H1 (cell line): ENCODE measurements around the gene MYL6. TPM values are rescaled to one million over a fixed set of nuclear protein-coding genes. Genes with fewer than 3 reads are reported as not detected.

ENCODE experiments used
- CBX5 ChIP-seq: fragments of 300-800, 300-1000 bp; sonication (generic); IDR thresholded peaks from 2 replicates; pipeline ENCODE4 v1.7.1; 2016; ENCODE audit warnings: antibody characterized with exemption, low read length, low read depth
- CBX8 ChIP-seq: fragments of 300-800, 300-1000 bp; sonication (generic); IDR thresholded peaks from 2 replicates; pipeline ENCODE4 v1.7.1; 2016; ENCODE audit warnings: low read depth, low read length, borderline replicate concordance
- CHD1 ChIP-seq: IDR thresholded peaks from 2 replicates; pipeline ENCODE4 v1.6.1; 2012; ENCODE audit warnings: low read depth, low read length, improper control_type of control experiment
- CREB1 ChIP-seq: IDR thresholded peaks from 2 replicates; pipeline ENCODE4 v1.6.1; 2012; ENCODE audit warnings: inconsistent platforms
- EZH2 ChIP-seq: fragments of 200-600 bp; sonication (generic); IDR thresholded peaks from 2 replicates; pipeline ENCODE4 v1.7.1; 2012; ENCODE audit warnings: low read depth, mild to moderate bottlenecking, moderate library complexity, low read length, inconsistent platforms; ENCODE audit not compliant: severe bottlenecking
- HDAC2 ChIP-seq, 2 experiments: fragments of 300-600 bp in 1 of 2; sonication (generic) in 1 of 2; IDR thresholded peaks; 2 replicates each; pipeline ENCODE4 v1.6.1; 2011 to 2012; ENCODE audit warnings: low read depth in 2 of 2, low read length in 2 of 2, mild to moderate bottlenecking in 2 of 2, moderate library complexity in 2 of 2, borderline replicate concordance in 1 of 2, inconsistent platforms in 1 of 2
- HDAC6 ChIP-seq: IDR thresholded peaks from one replicate; pipeline ENCODE4 v1.7.1; 2012; ENCODE audit warnings: low read depth, mild to moderate bottlenecking, inconsistent platforms, low read length, moderate library complexity
- JUND ChIP-seq: IDR thresholded peaks from 2 replicates; pipeline ENCODE4 v1.6.1; 2011; ENCODE audit warnings: mild to moderate bottlenecking, improper control_type of control experiment, low read length
- KDM5A ChIP-seq: fragments of 200-600 bp; IDR thresholded peaks from 2 replicates; pipeline ENCODE4 v1.7.1; 2012; ENCODE audit warnings: mild to moderate bottlenecking, low read length, inconsistent platforms, mixed read lengths
- MAFK ChIP-seq: IDR thresholded peaks from 2 replicates; pipeline ENCODE4 v1.6.1; 2012; ENCODE audit warnings: low read depth, mild to moderate bottlenecking, improper control_type of control experiment, low read length
- NRF1 ChIP-seq: IDR thresholded peaks from 2 replicates; pipeline ENCODE4 v1.6.1; 2011; ENCODE audit warnings: mild to moderate bottlenecking, low read depth, low read length, improper control_type of control experiment
- POLR2A ChIP-seq, 2 experiments: IDR thresholded peaks; 1 replicate in 1 of 2; 2 replicates in 1 of 2; pipeline ENCODE4 v1.6.1; 2011; ENCODE audit warnings: low read depth in 2 of 2, low read length in 2 of 2, mild to moderate bottlenecking in 2 of 2; ENCODE audit errors: control extremely low read depth in 1 of 2
- POU5F1 ChIP-seq: IDR thresholded peaks from 2 replicates; pipeline ENCODE4 v1.6.1; 2011; ENCODE audit warnings: low read depth, mild to moderate bottlenecking, low read length, moderate library complexity
- RFX5 ChIP-seq: IDR thresholded peaks from 2 replicates; pipeline ENCODE4 v1.6.1; 2011; ENCODE audit warnings: low read depth, low read length, improper control_type of control experiment, borderline replicate concordance
- SAP30 ChIP-seq: fragments of 300-600 bp; sonication (generic); IDR thresholded peaks from 2 replicates; pipeline ENCODE4 v1.7.1; 2012; ENCODE audit warnings: low read length, moderate library complexity, mild to moderate bottlenecking, inconsistent platforms; ENCODE audit not compliant: insufficient read depth, insufficient replicate concordance
- SIN3A ChIP-seq, 2 experiments: IDR thresholded peaks in 1 of 2; conservative IDR thresholded peaks in 1 of 2; 2 replicates each; pipeline ENCODE4 v1.6.1; 2011 to 2012; ENCODE audit warnings: low read length in 2 of 2, improper control_type of control experiment in 1 of 2, low read depth in 1 of 2, mild to moderate bottlenecking in 1 of 2
- SIX5 ChIP-seq: IDR thresholded peaks from 2 replicates; pipeline ENCODE4 v1.6.1; 2011; ENCODE audit warnings: mild to moderate bottlenecking, low read depth, low read length
- SUZ12 ChIP-seq: fragments of 200-600 bp; sonication (generic); IDR thresholded peaks from 2 replicates; pipeline ENCODE4 v1.6.1; 2012; ENCODE audit warnings: mild to moderate bottlenecking, inconsistent platforms, low read length, moderate library complexity, mixed read lengths
- TAF1 ChIP-seq: IDR thresholded peaks from 2 replicates; pipeline ENCODE4 v1.6.1; 2011; ENCODE audit warnings: mild to moderate bottlenecking, low read depth, low read length
- TAF7 ChIP-seq: optimal IDR thresholded peaks from 2 replicates; pipeline ENCODE3; 2011; ENCODE audit warnings: low read depth, mild to moderate bottlenecking, inconsistent platforms, low read length, moderate library complexity, borderline replicate concordance
- TBP ChIP-seq: IDR thresholded peaks from 2 replicates; pipeline ENCODE4 v1.6.1; 2011; ENCODE audit warnings: low read depth, low read length, improper control_type of control experiment
- TEAD4 ChIP-seq: IDR thresholded peaks from 2 replicates; pipeline ENCODE4 v1.6.1; 2012; ENCODE audit warnings: low read depth, low read length, inconsistent platforms, mixed read lengths
- polyA plus RNA-seq, 7 experiments: library from polyadenylated mRNA; depleted of rRNA in 3 of 7; stranded (reverse) in 5 of 7; unstranded in 2 of 7; fragments of >200 nt in 5 of 7; fragments of 200-250 nt in 2 of 7; gene quantifications; 1 replicate in 5 of 7; 2 replicates in 1 of 7; 4 replicates in 1 of 7; pipeline versions ENCODE4 v1.2.1 to v1.2.3, GENCODE V29; 2011 to 2013; ENCODE audit warnings: missing spikeins in 2 of 7, mixed read lengths in 2 of 7
- total RNA-seq: library from RNA; stranded (reverse); fragmentation: NEBNext Ultra II Directional; extraction: Animal tissue kit (Norgen Biotek cat#: 25700); gene quantifications from 2 replicates; pipeline ENCODE4 v1.2.1, GENCODE V29; 2021
- TF ChIP-seq, protein P1 (sequence below): IDR thresholded peaks from 2 replicates; pipeline ENCODE4 v1.6.1; 2011; ENCODE audit warnings: low read depth, mild to moderate bottlenecking, low read length; ENCODE audit not compliant: insufficient read depth
- TF ChIP-seq, protein P2 (sequence below): IDR thresholded peaks from 2 replicates; pipeline ENCODE4 v1.6.1; 2011; ENCODE audit warnings: low read length, improper control_type of control experiment

The MYL6 gene
- total and polyA plus RNA-seq, 2 of the 8 experiments (the other 6 are each of a cell fraction or from before 2014, with no cell fraction given), result 1,130 to 2,279 TPM

DNA sequence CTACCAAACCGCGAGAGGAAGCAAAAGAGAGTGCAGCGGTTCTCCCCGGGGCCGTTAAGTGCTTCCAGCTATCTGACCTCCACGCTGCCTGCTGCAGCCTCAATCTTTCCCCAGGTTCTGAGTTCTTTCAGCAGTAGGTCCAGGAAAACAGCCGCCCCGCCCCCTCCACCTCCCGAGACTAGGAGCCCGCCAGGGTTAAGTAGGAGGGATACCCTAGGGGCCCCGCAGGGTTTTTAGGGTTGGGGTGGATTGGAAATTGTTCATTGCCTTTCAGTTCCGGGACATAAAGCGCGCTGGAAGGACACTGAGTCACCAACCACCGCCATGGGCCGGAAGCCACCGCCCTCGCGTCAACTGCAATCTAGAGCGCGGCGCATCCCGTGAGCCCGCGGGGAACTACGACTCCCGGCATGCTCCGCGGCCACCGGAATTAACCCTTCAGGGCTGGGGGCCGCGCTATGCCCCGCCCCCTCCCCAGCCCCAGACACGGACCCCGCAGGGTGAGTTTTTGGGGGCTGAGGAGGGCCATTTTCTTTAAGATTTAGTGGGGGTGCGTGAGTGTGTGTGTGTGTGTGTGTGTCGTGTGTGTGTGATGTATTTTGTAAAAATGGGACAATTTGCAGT is 5.9 kb upstream of the MYL6 start, which contains the start of gene MYL6B (continued):
- TF ChIP-seq EZH2 (no peak), KDM5A (0 out of 2 replicates have a peak, but pooled peaks have one; percentile 27), CBX5 (no peak), CREB1 (peak; percentile 70; the same call in 1 of the 2 replicates), TEAD4 (no peak), SIN3A (conservative IDR thresholded peaks at IDR 0.05 in 1 of 2, IDR thresholded peaks at IDR 0.05 in 1 of 2; ENCODE audit: low read depth in 1 of 2, low read length in 2 of 2) (peak in 1 of 2 experiments; percentile 88; a peak in 2 of 4 replicates), HDAC2 (IDR thresholded peaks at IDR 0.05; ENCODE audit: borderline replicate concordance in 1 of 2, low read depth in 2 of 2, low read length in 2 of 2) (no peak), CBX8 (no peak), TAF1 (peak; percentile 77), RFX5 (no peak), NRF1 (no peak), TBP (peak; percentile 71; the same call in 1 of the 2 replicates), MAFK (no peak), CHD1 (no peak), SIX5 (peak; percentile 66), SAP30 (no peak), POU5F1 (no peak), TAF7 (no peak), HDAC6 (no peak), POLR2A (IDR thresholded peaks at IDR 0.05; ENCODE audit: control extremely low read depth in 1 of 2, low read depth in 2 of 2, low read length in 2 of 2) (peak; percentile 46 to 59; a peak in 2 of 3 replicates), SUZ12 (no peak), JUND (peak; percentile 54; the same call in 1 of the 2 replicates)
- TF ChIP-seq, protein P1, sequence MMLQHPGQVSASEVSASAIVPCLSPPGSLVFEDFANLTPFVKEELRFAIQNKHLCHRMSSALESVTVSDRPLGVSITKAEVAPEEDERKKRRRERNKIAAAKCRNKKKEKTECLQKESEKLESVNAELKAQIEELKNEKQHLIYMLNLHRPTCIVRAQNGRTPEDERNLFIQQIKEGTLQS, result no peak
- TF ChIP-seq, protein P2, sequence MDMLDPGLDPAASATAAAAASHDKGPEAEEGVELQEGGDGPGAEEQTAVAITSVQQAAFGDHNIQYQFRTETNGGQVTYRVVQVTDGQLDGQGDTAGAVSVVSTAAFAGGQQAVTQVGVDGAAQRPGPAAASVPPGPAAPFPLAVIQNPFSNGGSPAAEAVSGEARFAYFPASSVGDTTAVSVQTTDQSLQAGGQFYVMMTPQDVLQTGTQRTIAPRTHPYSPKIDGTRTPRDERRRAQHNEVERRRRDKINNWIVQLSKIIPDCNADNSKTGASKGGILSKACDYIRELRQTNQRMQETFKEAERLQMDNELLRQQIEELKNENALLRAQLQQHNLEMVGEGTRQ, result no peak
